SK-N-SH (cell line): ENCODE results near the gene S100P.
"Not testable (repeated sequence)": the region's sequence is repeated elsewhere in the genome, so short reads cannot be mapped to it uniquely, and the experiment has no call there.

Experiments used
- CHD2 ChIP-seq: fragments of 150-350 bp; IDR thresholded peaks from 2 replicates; pipeline ENCODE4 v1.6.1; 2018; ENCODE audit warnings: low read length; ENCODE audit not compliant: partially characterized antibody
- CTCF ChIP-seq: fragments of 200-600 bp; sonication (generic); IDR thresholded peaks from 2 replicates; pipeline ENCODE4 v1.6.1; 2017; ENCODE audit warnings: antibody characterized with exemption, mild to moderate bottlenecking, moderate library complexity
- ELF1 ChIP-seq: IDR thresholded peaks from 2 replicates; pipeline ENCODE4 v1.4.0; 2012
- EP300 ChIP-seq, 2 experiments: IDR thresholded peaks; 2 replicates each; pipeline versions ENCODE4 v1.4.0 to v1.6.1; 2012; ENCODE audit warnings: borderline replicate concordance in 1 of 2, low read depth in 1 of 2, low read length in 1 of 2
- GABPA ChIP-seq: IDR thresholded peaks from 2 replicates; pipeline ENCODE4 v1.4.0; 2012; ENCODE audit warnings: low read depth, mild to moderate bottlenecking
- GATA2 ChIP-seq: sonication (generic); formaldehyde crosslinking; IDR thresholded peaks from 2 replicates; pipeline ENCODE4 v1.5.0; 2020; ENCODE audit warnings: mild to moderate bottlenecking, missing genetic modification reagents
- MXI1 ChIP-seq: IDR thresholded peaks from 2 replicates; pipeline ENCODE4 v1.6.1; 2012; ENCODE audit warnings: mild to moderate bottlenecking, low read depth, low read length, improper control_type of control experiment
- NRF1 ChIP-seq: IDR thresholded peaks from 2 replicates; pipeline ENCODE4 v1.6.1; 2012; ENCODE audit warnings: low read depth, mild to moderate bottlenecking, low read length
- POLR2AphosphoS5 ChIP-seq: IDR thresholded peaks from 2 replicates; pipeline ENCODE4 v1.6.1; 2012; ENCODE audit warnings: low read depth, low read length
- RAD21 ChIP-seq: IDR thresholded peaks from 2 replicates; pipeline ENCODE4 v1.6.1; 2012; ENCODE audit warnings: mild to moderate bottlenecking, low read length
- RFX5 ChIP-seq: IDR thresholded peaks from 2 replicates; pipeline ENCODE4 v1.6.1; 2012; ENCODE audit warnings: mild to moderate bottlenecking, improper control_type of control experiment, low read length
- RXRA ChIP-seq: IDR thresholded peaks from 2 replicates; pipeline ENCODE4 v1.4.0; 2012; ENCODE audit warnings: low read depth, mild to moderate bottlenecking, borderline replicate concordance
- SIN3A ChIP-seq: IDR thresholded peaks from 2 replicates; pipeline ENCODE4 v1.6.1; 2012; ENCODE audit warnings: low read depth, mild to moderate bottlenecking, low read length, moderate library complexity, borderline replicate concordance
- TF ChIP-seq, protein P1 (sequence below): fragments of 150-350 bp; IDR thresholded peaks from 2 replicates; pipeline ENCODE4 v1.6.1; 2017; ENCODE audit warnings: antibody characterized with exemption, low read length, low read depth, borderline replicate concordance

- TF ChIP-seq MXI1; CTCF; RFX5; EP300 (IDR thresholded peaks at IDR 0.05; ENCODE audit: borderline replicate concordance in 1 of 2, low read depth in 1 of 2, low read length in 1 of 2); GABPA; NRF1; GATA2 (CRISPR knock-in tag); POLR2AphosphoS5; ELF1; RAD21; SIN3A; CHD2; RXRA: not testable (repeated sequence)
- TF ChIP-seq, protein P1, sequence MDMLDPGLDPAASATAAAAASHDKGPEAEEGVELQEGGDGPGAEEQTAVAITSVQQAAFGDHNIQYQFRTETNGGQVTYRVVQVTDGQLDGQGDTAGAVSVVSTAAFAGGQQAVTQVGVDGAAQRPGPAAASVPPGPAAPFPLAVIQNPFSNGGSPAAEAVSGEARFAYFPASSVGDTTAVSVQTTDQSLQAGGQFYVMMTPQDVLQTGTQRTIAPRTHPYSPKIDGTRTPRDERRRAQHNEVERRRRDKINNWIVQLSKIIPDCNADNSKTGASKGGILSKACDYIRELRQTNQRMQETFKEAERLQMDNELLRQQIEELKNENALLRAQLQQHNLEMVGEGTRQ = not testable (repeated sequence)
These were observed 21.0 kb upstream of the S100P start for GRCh38 chr4:6672541-6673190.
